ENCODE data around the gene RTN4RL1.

RTN4RL1 gene

GRCh38 chr17:1999557-2000251, 25.4 kb downstream of the RTN4RL1 start:
- peak; percentile 53 for DNase-seq

GRCh38 chr17:1997927-1998742, 27.0 kb downstream of the RTN4RL1 start:
- peak; percentile 13 for DNase-seq

- no peak for DNase-seq
Measured at GRCh38 chr17:1997289-1997926, 27.7 kb downstream of the RTN4RL1 start.

GRCh38 chr17:1996800-1997288, 28.3 kb downstream of the RTN4RL1 start:
- DNase-seq: no peak

- no peak for DNase-seq
Measured at GRCh38 chr17:1995907-1996799, 29.0 kb downstream of the RTN4RL1 start.

- no peak for DNase-seq
Measured at GRCh38 chr17:1995321-1995892, 29.7 kb downstream of the RTN4RL1 start.

- DNase-seq: no peak
Measured at GRCh38 chr17:1994707-1995106, 30.4 kb downstream of the RTN4RL1 start.

- DNase-seq: no peak
Measured at GRCh38 chr17:1992541-1992940, 32.6 kb downstream of the RTN4RL1 start.

- DNase-seq: peak; percentile 90
Measured at GRCh38 chr17:1989135-1989534, 36.0 kb downstream of the RTN4RL1 start.

- no peak for DNase-seq
Measured at GRCh38 chr17:1986783-1987451, 38.2 kb downstream of the RTN4RL1 start.

- DNase-seq: no peak
Measured at GRCh38 chr17:1985686-1986085, 39.4 kb downstream of the RTN4RL1 start.

GRCh38 chr17:1985093-1985492, 40.0 kb downstream of the RTN4RL1 start:
- no peak for DNase-seq

- DNase-seq: peak; percentile 18
Measured at GRCh38 chr17:1982793-1983366, 42.3 kb downstream of the RTN4RL1 start.

GRCh38 chr17:1980665-1981250, 44.4 kb downstream of the RTN4RL1 start:
- no peak for DNase-seq

GRCh38 chr17:1979182-1979985, 45.8 kb downstream of the RTN4RL1 start:
- no peak for DNase-seq

- DNase-seq: no peak
Measured at GRCh38 chr17:1978396-1978949, 46.7 kb downstream of the RTN4RL1 start.

- DNase-seq: no peak
Measured at GRCh38 chr17:1977583-1978395, 47.3 kb downstream of the RTN4RL1 start.

- DNase-seq: no peak
Measured at GRCh38 chr17:1976683-1977064, 48.5 kb downstream of the RTN4RL1 start.
